Stimulated activated CD8-positive, alpha-beta memory T cell treated with anti-CD3 and anti-CD28 coated beads, Interleukin-12 subunit alpha, Interleukin-12 subunit beta, amount 100 ng/mL, for 24 hours (primary cell): ENCODE results near the gene BGN.
A peak's percentile ranks its signal among the peaks of the same experiment; 100 is the strongest.

Experiments
- DNase-seq: peaks from one replicate; pipeline ENCODE4 v3.0.0-alpha.2; 2020; ENCODE audit errors: extremely low read depth

The BGN gene

DNA sequence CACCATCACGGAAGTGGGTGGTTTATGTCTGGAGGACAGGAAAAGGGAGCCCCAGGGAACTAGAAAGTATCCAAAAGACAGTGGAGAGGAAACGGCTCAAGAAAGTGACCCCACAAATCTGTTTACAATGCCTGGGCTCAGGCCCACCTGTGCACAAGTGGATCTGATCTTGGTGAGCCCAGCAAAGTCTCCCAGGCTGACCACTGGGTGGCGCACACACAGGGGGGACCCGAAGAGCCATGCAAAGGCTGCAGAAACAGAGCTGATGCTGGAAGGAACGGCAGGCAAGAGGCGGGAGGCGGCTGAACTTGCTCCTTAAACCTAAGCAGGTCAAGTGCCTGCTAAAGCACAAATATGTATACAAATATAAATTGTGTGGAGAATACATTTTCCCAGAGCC, 34.0 kb upstream of the BGN start:
- DNase-seq, result no peak

DNA sequence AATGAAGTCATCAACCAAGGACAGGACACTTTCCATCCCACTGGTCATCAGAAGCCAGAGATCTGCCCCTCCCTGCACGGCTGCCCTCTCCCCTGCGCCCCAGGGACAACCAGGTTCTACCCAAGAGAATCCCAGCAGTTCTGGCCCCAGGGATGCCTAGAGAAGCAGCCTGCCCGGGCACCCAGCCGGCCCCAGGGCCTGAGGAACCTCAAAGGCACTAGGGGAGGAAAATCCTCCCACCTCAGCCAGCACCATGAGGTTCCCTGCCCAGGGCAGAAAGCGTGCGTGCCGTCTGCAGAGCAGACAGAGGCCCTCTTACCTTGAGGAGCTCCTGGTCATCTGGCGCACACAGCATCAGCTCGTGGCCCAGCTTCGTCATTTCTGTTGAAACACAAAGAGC, 32.5 kb upstream of the BGN start:
- DNase-seq, result no peak

DNA sequence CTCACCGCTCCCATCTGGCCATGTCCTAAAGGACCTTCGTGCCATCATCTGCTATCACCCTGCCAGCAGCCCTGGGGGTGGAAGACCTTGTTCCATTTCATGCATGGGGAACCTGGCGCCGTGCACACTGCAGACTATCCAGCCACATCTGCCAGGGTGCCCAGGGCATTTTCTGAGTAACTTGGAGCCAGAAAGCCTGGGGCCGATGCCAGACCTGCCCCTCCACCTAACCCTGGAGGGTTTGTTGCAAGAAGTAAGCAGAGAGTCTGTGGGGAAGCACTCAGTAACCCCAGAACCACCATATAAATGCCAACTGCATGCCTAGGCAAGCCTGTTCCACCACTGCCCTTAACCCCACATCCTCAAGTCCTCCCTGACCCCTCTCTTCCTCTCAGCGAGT, 31.7 kb upstream of the BGN start:
- no peak for DNase-seq

DNA sequence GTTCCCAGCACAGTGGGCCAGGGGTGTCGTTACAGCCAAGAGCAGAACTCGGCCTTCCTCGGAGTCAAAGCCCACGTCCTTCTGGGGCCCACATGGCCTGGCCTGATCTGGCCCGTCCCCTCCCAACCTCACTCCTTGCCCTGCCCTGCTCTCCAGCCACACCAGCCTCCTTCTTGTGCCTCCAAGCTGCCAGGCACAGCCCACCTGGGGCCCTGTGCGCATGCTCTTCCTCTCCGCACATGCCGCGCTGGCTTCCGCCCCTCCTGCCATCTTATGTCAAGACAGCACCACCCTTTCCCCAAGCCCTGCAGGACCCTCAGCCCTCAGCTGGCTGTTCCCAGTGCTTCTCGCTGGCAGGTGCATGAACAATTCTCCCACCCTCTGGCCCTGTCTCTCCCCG, 31.2 kb upstream of the BGN start:
- no peak for DNase-seq

DNA sequence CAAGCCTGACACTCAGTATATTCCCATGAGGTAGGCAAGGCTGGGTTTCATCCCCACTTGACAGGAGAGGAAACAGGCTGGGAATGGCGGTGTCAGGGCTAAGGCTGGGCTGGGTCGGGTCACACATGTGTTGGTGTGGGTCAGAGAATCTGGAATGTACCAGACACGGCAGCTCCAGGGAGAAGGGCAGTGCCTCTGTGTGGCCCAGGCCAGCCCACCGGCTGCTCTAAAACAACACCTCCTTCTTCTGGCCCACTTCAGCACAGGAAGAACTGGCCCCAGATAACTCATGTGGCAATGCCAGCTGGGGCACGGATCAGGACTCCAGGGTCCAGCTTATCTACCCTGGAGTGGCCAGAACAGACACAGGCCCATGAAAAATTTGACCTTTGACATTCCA, 30.7 kb upstream of the BGN start:
- no peak for DNase-seq

DNA sequence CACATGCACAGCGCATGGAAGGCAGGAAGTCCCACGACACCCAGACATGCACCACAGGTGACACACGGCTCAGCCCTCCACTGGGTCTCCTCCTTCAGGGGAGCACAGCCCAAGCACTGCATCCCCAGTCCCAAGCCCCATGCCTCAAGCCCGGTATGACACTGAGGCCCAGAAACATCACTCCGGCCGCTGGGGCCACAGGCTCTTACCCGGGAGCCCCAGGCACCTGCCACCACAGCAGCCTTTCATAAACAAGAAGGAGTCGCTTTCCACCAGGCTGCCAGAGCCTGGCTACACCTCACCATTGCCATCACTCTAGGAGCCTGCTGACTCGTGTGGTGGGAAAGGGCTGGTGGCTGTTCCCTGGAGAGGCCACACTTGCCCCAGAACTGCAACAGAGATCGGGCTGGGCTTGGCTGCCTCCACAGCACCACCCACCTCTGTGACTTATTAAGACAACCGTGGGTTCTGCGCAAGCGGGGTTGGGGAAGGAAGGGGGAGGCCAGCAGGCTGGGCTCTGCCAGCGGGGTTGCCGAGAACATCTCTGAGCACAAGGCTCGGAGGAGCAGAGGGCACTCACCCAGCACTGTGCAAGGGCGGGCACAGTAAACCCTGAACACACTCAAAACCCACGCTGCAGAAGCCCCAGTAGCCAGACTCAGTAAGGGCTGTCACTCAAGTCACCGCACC, 28.9 kb upstream of the BGN start:
- no peak for DNase-seq

DNA sequence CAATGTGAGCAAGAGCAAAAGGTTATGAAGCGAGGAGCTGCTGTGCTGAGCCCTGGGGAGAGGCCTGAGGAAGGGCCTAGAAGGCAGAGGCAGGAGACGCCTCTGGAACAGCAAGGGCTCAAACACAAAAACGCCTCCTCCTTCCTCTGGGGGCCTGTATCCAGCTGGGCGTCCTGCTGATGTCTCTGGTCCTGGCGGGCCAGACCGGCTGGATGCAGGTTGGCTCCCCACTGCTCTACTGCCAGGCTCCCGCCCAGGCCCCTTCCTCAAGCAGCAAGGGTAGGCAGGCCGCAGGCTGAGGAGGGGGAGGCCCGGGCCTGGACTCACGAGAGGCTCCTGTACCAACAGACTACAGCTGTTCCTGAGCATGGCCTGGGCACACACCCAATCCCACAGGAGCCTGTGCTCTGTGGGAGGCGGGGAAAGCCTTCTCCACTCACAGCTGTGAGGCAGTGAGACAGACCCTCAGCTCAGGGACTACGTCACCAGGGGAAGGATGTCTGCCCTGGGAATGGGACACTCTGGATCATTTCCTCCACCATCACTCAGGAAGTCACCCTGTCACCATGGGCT, 26.7 kb upstream of the BGN start:
- DNase-seq, result no peak

DNA sequence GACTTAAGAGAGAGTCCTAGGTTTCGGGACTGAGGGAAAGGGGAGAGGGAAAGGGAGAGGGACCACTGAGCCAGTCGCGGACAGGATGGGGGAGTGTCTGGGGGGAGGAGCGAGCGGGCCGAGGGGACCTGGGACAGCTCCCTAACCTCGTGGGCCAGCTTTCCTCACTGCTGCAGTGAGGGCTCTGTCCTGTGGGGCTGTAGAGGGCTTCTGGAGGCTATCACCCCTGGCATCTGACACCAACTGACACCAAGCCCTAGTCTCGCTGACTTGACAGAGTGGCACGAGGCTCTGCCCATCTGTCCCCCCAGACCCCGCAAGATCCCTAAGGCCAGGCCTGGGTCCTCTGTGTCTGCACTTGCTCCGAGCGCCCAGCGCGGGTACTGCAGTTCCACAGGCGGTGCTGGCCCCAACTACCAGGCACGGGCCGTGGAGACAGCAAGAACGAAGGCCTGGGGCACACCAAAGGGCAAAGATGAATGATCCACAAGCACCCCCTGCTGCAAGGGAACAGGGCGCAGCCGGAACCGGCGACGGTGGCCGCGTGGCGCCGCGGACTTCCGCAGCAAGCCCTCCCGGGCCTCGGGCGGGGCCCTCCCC, 24.9 kb upstream of the BGN start:
- no peak for DNase-seq

DNA sequence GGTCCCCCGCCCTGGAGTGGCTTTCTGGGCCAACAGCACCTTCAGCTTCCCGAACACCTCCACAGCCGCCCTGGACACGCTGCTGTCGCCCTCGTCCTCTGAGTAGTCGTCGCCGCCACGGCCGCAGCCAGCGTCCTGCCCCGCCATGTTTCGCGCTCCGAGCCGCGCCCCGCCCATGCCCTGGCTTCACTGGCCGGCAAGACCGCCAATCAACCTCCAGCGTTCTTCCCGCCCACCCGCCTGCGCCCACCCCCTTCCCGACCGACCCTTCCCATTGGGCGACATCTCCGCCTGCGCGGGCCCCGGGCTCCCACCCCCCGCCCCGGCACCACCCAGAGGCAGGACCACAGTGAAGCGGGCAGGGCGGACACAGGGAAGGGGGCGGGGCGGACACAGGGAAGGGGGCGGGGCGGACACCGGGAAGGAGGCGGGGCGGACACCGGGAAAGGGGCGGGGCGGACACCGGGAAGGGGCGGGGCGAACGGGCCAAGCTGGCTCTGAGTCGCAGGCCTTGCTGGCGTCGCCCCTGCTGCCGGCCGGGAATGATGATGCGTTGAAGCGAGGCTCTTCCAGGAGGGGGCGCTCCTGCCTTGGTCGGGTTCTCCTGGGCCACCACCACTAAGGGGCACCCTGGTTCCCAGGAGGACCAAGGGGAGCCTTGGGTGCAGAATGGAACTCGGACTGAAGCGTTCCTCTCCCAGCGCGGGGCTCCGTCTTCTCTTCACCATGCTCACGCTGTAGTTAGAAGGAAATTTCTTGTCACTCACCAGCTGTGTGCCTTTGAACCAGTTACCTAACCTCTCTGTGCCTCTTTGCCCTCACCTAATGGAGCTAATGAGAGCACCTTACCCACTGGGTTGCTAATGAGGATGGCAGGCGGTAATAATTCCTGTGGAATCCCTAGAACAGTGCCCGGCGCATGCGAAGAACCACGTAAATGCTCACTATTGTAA, 24.1 kb upstream of the BGN start, which contains the start of gene HAUS7:
Gene HAUS7, minus strand, starts transcription at position 166 of the 953 bp plus-strand sequence. Its CDS starts 19 bp downstream, at position 147.
- peak; percentile 60 for DNase-seq

DNA sequence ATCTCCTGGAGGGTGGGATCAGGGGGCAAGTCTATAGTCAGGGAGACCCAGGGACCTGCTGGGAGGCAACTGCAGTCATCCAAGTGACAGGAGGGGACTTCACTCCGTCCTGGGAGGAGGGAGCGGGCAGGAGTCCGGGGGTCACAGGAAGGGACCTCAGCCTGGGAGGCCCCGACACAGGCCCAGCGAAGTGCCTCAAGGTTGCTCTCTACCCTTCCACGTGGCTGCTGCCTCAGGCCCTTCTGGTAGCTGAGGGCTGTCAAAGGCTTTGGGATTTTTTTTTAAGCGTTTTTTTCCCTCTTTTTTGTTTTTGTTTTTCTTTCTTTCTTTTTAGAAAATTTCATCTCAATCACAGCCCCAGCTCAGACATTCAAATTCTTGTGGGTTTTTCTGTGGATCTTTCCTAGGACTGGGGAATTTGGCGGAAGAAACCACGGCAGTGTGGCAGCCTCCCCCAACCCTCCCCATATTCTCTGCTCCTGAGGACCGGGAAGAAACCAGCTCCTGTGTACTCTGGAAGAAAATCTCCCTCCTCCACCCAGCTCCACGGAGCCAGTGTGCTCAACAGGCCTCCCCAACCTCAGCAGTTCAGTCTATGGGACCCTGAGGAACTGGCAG, 23.0 kb upstream of the BGN start:
- DNase-seq, result no peak

DNA sequence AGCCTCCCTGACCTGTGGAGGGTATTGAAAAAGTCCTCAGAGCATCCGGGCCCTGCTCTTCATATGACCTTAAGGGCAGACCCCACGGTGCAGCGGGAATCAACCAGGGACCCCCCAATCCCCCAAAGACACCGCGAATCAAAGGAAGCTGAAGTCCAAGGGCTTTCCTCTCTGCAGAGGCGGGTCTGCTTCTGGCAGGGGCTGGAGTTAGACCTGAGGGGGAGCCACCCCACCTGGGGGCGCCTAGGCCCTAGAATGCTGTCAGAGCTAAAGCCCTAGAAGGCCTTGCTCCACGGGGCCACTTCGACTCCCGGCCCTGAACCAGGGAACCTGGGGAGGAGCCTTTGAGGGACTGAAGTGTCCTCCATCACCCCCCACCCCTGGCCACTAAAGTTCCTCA, 21.7 kb upstream of the BGN start:
- no peak for DNase-seq

DNA sequence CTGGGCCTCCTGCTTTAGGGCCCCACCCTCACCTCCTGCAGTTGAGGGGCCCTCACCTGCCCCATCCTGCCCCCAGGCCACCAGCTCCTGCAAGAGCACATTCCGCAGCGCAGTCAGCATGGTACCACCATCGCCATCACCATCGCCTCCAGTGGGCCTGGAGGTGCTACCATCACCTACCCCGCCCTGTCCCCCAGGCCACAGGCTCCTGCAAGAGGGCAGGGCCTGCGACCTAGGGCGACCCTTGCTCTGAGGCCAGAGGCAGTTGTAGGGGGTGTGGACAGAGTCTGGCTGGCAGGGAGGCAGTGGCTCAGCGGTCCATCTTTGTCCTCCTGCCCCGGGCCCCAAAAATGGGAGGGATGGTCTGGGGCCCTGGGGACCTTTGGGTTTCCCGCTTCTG, 20.5 kb upstream of the BGN start:
- no peak for DNase-seq

DNA sequence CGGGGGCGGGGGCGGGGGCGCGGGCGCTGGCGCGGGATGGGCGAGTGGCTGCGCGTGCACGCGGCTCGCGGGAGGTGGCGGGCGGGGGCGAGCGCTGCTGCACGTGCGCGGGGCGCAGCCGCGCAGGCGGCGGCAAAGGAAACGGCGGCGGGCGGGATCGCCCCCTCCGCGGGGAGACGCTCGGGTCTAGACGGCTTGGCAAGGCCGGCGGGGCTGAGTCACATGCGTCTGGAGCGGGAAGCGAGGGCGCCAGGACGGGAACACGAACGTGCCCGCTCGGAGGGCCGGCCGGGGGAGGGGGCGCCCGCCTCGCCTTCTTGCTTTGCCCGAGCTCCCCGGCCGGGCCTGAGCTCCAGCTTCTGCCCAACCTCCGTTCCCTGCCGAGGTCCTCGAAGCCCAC, 20.1 kb upstream of the BGN start:
- no peak for DNase-seq

DNA sequence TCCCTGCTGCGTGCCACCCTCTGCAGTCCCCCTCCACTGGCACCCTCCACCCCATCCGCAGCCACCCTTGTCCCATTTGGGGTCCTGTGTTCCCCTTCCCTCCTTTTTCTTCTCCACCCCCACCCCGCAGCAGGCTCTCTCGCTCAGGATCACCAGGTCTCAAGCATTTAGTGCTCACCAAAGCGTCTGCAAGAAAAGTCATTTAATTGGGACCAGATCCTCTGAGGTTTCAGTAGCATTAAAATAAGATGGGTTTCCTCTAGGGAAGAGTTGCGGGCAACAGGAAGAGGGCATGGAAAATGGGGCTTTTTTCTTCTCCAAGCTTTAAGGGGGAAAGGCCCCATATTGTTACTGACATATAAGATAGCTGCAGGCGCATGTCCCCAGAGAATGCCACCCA, 19.5 kb upstream of the BGN start:
- DNase-seq, result no peak

DNA sequence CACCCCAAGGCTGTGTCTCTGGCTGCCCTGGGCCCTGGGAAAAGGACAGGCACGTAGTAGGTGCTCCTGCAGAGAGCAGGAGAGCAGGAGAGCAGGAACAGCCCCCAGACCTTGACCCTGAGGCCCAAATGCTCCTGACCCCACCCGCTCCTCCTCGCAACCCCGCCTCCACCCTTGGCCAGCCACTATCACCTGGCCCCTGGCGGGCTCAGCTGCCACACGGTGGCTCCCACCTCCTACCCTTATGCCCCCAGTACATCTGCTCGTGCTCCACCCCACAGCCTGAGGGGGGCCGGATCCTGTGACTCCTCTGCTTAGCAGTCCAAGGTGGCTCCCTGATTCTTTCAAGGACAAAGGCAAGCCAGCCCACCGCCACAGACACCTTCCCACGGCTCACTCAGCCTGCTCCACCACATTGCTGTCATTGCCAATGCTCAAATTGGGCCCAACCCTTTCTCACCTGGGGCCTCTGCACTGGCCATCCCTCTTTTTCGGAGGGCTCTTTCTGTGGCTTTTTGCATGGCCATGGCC, 19.0 kb upstream of the BGN start:
- no peak for DNase-seq

DNA sequence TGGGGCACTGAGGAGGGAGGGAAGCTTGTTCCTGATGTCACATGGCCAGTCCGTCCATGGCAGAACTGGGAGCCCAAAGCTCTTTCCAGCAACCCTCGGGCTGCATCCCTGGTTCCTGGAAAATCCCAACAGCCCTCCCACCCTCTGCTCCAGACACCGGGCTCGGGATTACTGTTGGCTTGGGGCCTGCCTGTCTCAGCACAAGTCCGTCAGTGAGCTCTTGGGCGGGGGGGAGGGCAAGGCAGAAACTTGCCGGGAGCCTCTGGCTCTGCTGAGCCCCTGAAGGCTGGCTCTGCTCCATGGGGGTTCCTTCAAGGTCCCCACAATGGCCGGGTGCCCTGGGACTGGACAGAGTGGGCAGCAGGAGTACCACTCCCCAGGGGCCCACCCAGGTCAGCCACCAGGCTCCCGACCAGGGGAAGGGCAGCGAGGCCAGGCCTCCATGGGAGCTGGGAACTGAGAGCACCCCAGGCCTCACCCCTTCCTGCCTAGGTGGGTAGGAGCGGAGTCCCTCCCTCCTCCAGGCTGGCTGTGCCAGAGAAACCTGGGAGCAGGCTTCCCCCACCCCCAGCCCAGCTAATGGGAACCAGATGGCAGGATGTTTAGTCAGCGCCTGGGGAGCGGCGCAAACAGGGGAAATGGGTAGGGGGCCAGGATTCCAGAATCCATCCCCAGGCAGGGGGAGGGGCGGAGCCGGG, 18.0 kb upstream of the BGN start:
- no peak for DNase-seq

DNA sequence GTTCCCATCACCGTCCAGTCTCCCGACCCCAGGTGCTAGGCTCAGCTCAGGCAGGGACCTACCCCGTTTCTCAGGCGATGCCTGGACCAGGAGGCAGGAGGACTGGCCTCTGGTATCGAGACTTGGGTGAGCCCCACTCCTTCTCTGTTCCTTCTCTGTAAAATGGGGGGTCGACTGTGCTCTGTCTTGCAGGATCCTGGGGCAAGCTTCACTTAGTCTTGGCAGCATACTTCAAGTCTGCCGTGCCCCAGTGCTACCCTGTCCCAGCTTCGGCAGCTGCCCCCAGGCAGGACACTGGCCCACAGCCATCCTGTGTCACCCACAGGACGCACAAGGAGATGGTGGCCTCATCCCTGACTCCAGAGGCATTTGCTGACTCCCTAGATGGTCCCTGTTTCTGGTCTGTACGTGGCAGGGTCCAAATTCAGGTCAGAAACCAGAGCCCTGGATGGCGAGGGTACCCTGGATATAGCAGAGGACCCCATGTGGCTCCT, 17.4 kb upstream of the BGN start:
- no peak for DNase-seq

DNA sequence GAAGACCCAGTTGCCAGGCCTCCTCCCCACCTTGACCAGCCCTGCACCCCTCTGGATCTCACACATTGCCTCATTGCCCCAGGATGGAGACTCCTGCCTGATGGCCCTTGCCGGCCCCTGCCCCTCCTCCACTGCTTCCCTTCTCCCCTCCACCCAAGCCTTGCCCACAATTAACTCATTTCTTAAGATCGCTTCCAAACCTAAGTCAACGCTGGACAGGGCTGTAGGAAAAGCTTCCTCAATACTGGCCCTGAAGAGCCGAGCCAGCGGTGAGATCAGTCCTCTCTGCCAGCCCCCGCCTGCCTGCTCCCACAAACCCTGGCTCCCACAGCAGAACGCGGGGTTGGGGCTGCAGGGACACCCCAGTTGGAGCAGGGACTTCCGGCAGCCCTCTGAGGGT, 16.9 kb upstream of the BGN start:
- DNase-seq, result no peak

DNA sequence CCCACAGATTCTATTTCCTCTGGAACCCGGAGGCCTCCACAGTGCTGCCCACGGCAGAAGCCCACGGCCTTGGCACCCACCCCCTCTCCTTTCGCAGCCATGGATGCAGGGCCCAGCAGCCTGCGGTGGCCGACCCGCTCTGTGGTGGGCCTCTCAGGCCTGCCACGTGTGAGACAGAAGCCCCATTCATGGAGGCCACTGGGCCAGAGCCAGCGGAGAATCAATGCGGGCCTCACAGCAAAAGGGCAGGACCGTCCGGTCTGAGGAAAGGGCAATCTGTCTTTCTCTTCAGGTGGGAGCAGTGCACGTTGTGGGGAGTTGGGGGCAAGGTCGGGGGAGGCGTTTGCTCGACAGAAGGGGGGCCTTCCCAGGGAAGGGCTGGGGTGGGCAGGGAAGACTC, 16.0 kb upstream of the BGN start:
- no peak for DNase-seq

DNA sequence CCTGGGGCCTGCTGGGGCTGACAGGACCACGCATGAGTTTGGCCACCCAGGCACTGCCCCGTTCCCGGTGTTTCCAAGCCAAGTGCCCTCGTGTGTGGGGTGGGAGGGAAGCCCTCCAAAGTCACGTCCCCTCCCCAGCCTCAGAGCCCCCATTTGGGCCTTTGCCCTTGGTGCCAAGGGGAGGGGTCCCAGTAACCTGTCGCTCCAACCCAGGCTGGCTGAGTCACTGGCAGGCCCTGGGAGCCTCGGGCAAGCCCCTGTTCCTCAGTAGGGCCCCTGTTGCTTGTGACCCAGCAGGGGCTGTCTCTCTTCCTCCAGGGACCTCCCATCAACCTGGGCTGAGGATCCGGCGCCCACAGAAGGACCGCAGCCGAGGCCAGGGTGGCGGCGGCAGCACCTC, 13.7 kb upstream of the BGN start:
- DNase-seq, result no peak
